IPS DF 19.7 (cell line): ENCODE measurements around the gene SH2B3.

Experiments
- DNase-seq: peaks from one replicate; pipeline ENCODE4 v3.0.0-alpha.2; 2013; ENCODE audit warnings: low read depth, low spot score

Gene SH2B3

GRCh38 chr12:111427417-111428074 is 21.8 kb downstream of the SH2B3 start:
- no peak for DNase-seq

- DNase-seq, result no peak
Measured at GRCh38 chr12:111428081-111428727, 22.5 kb downstream of the SH2B3 start.

- no peak for DNase-seq
Measured at GRCh38 chr12:111428728-111429175, 23.0 kb downstream of the SH2B3 start.

GRCh38 chr12:111429828-111430432 is 24.2 kb downstream of the SH2B3 start:
- DNase-seq, result no peak

- DNase-seq, result no peak
Measured at GRCh38 chr12:111430433-111431353, 25.0 kb downstream of the SH2B3 start.

GRCh38 chr12:111431772-111432171 is 26.0 kb downstream of the SH2B3 start:
- DNase-seq, result no peak

- DNase-seq, result no peak
Measured at GRCh38 chr12:111434049-111434448, 28.3 kb downstream of the SH2B3 start.

GRCh38 chr12:111434680-111435338 is 29.1 kb downstream of the SH2B3 start:
- DNase-seq, result no peak

GRCh38 chr12:111435661-111436201 is 30.0 kb downstream of the SH2B3 start:
- no peak for DNase-seq

GRCh38 chr12:111436266-111436665 is 30.5 kb downstream of the SH2B3 start:
- no peak for DNase-seq

- no peak for DNase-seq
Measured at GRCh38 chr12:111436811-111437210, 31.1 kb downstream of the SH2B3 start.

- DNase-seq, result no peak
Measured at GRCh38 chr12:111437816-111438454, 32.2 kb downstream of the SH2B3 start.

GRCh38 chr12:111438481-111438880 is 32.8 kb downstream of the SH2B3 start:
- no peak for DNase-seq

- DNase-seq, result no peak
Measured at GRCh38 chr12:111439657-111440151, 34.0 kb downstream of the SH2B3 start.

GRCh38 chr12:111440152-111440551 is 34.4 kb downstream of the SH2B3 start:
- DNase-seq, result no peak

GRCh38 chr12:111440631-111441030 is 34.9 kb downstream of the SH2B3 start:
- DNase-seq, result no peak

- no peak for DNase-seq
Measured at GRCh38 chr12:111441107-111441928, 35.6 kb downstream of the SH2B3 start.

GRCh38 chr12:111442301-111443045 is 36.8 kb downstream of the SH2B3 start:
- DNase-seq, result no peak

- no peak for DNase-seq
Measured at GRCh38 chr12:111443086-111443485, 37.4 kb downstream of the SH2B3 start.
